ENCODE results near the gene PRKG1. TPM values are rescaled to one million over a fixed set of nuclear protein-coding genes. Genes with fewer than 3 reads are reported as not detected.

Gene PRKG1
- total RNA-seq, 4 donors from 2014 or later = 1.2 to 6.5 (median 2.7) TPM

GRCh38 chr10:51075873-51076229 is 1.6 kb downstream of the PRKG1 start:
- no peak for TF ChIP-seq POLR2AphosphoS5 (IDR thresholded peaks at IDR 0.05)
- TF ChIP-seq CTCF (IDR thresholded peaks at IDR 0.05) = no peak
- TF ChIP-seq POLR2A (IDR thresholded peaks at IDR 0.05) = no peak
- TF ChIP-seq EP300 (IDR thresholded peaks at IDR 0.05) = no peak
- 68% methylated on average over 6 of the region's 6 CpGs for WGBS
- DNase-seq (ENCODE audit: low spot score in 2 of 2) = no peak
- H3K36me3 ChIP-seq = no peaks in the 10 kb centered on the region
- peaks cover 20% of the 10 kb centered on the region for H3K4me1 ChIP-seq
- H3K4me3 ChIP-seq = peak overlapping the region; percentile 52
- no peak overlapping the region for H3K27ac ChIP-seq
- H3K27me3 ChIP-seq = peaks cover 46% of the 10 kb centered on the region
- no peaks in the 10 kb centered on the region for H3K9me3 ChIP-seq

- no peak overlapping the region for H3K27ac ChIP-seq
- no peaks in the 10 kb centered on the region for H3K9me3 ChIP-seq
- TF ChIP-seq EP300 (IDR thresholded peaks at IDR 0.05) (no peak), POLR2AphosphoS5 (IDR thresholded peaks at IDR 0.05) (no peak), CTCF (IDR thresholded peaks at IDR 0.05) (no peak), POLR2A (IDR thresholded peaks at IDR 0.05) (no peak)
- peaks cover 46% of the 10 kb centered on the region for H3K27me3 ChIP-seq
- no peaks in the 10 kb centered on the region for H3K36me3 ChIP-seq
- H3K4me1 ChIP-seq = peaks cover 20% of the 10 kb centered on the region
- H3K4me3 ChIP-seq = no peak overlapping the region
- WGBS = 61% methylated on average over 3 of the region's 3 CpGs
- DNase-seq (ENCODE audit: low spot score in 2 of 2) = no peak
Measured at GRCh38 chr10:51076299-51076841, 2.1 kb downstream of the PRKG1 start.

- no peak for DNase-seq (ENCODE audit: low spot score in 2 of 2)
- Histone ChIP-seq H3K4me3 (no peak overlapping the region), H3K27ac (no peak overlapping the region), H3K9me3 (no peaks in the 10 kb centered on the region), H3K36me3 (no peaks in the 10 kb centered on the region), H3K27me3 (peaks cover 40% of the 10 kb centered on the region), H3K4me1 (peaks cover 20% of the 10 kb centered on the region)
- 56% methylated on average over 3 of the region's 3 CpGs for WGBS
- TF ChIP-seq POLR2A (IDR thresholded peaks at IDR 0.05) (no peak), POLR2AphosphoS5 (IDR thresholded peaks at IDR 0.05) (no peak), EP300 (IDR thresholded peaks at IDR 0.05) (no peak), CTCF (IDR thresholded peaks at IDR 0.05) (no peak)
Measured at GRCh38 chr10:51077074-51077473, 2.8 kb downstream of the PRKG1 start.

GRCh38 chr10:51077507-51077906 is 3.2 kb downstream of the PRKG1 start:
- H3K4me3 ChIP-seq = no peak overlapping the region
- no peak for DNase-seq (ENCODE audit: low spot score in 2 of 2)
- TF ChIP-seq POLR2A (IDR thresholded peaks at IDR 0.05) (no peak), POLR2AphosphoS5 (IDR thresholded peaks at IDR 0.05) (no peak), EP300 (IDR thresholded peaks at IDR 0.05) (no peak), CTCF (IDR thresholded peaks at IDR 0.05) (no peak)
- H3K36me3 ChIP-seq = no peaks in the 10 kb centered on the region
- peaks cover 37% of the 10 kb centered on the region for H3K27me3 ChIP-seq
- no peak overlapping the region for H3K27ac ChIP-seq
- H3K4me1 ChIP-seq = peaks cover 20% of the 10 kb centered on the region
- H3K9me3 ChIP-seq = no peaks in the 10 kb centered on the region

- Histone ChIP-seq H3K36me3 (no peaks in the 10 kb centered on the region), H3K4me3 (no peak overlapping the region), H3K27ac (no peak overlapping the region), H3K9me3 (no peaks in the 10 kb centered on the region), H3K27me3 (peaks cover 21% of the 10 kb centered on the region), H3K4me1 (peaks cover 7% of the 10 kb centered on the region)
- 93% methylated on average over 1 of the region's 1 CpG for WGBS
- no peak for DNase-seq (ENCODE audit: low spot score in 2 of 2)
- TF ChIP-seq POLR2AphosphoS5 (IDR thresholded peaks at IDR 0.05) (no peak), POLR2A (IDR thresholded peaks at IDR 0.05) (no peak), EP300 (IDR thresholded peaks at IDR 0.05) (no peak), CTCF (IDR thresholded peaks at IDR 0.05) (no peak)
Measured at GRCh38 chr10:51079331-51079730, 5.0 kb downstream of the PRKG1 start.
